ENCODE results near the gene ITGB1BP1.

DNA sequence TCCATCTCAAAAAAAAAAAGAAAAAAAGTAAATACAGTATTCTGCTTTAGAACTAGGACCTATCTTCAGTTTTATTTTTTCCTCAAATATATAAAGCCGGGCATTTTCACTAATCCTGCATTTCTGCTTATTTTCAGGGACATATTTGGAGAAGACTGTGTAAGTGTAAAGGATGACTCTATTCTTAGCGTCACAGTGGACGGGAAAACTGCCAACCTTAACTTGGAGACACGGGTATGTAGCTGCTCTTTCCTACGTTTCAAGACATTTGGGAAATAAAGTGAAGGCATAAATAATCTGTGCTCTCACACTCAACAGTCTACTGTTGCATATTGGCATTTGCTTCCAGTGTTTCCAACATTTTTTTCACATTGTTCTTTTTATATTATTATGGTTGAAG, 47.9 kb upstream of the ITGB1BP1 start:
- TF ChIP-seq, protein P1, sequence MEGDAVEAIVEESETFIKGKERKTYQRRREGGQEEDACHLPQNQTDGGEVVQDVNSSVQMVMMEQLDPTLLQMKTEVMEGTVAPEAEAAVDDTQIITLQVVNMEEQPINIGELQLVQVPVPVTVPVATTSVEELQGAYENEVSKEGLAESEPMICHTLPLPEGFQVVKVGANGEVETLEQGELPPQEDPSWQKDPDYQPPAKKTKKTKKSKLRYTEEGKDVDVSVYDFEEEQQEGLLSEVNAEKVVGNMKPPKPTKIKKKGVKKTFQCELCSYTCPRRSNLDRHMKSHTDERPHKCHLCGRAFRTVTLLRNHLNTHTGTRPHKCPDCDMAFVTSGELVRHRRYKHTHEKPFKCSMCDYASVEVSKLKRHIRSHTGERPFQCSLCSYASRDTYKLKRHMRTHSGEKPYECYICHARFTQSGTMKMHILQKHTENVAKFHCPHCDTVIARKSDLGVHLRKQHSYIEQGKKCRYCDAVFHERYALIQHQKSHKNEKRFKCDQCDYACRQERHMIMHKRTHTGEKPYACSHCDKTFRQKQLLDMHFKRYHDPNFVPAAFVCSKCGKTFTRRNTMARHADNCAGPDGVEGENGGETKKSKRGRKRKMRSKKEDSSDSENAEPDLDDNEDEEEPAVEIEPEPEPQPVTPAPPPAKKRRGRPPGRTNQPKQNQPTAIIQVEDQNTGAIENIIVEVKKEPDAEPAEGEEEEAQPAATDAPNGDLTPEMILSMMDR (IDR thresholded peaks at IDR 0.05; ENCODE audit: low read length), result no peak
- TF ChIP-seq EZH2 (IDR thresholded peaks at IDR 0.05; ENCODE audit: borderline replicate concordance, low read length), result no peak

All from OCI-LY1 (cell line).